CD4-positive, alpha-beta T cell (primary cell): ENCODE data around the gene CORIN. TPM values are rescaled to one million over a fixed set of nuclear protein-coding genes. Genes with fewer than 3 reads are reported as not detected.

Experiments used
- ATAC-seq: fragments of 200-7000 bp; cut with Tn5 transposase; one replicate; pipeline ENCODE4 v1.10.0; 2022; ENCODE audit warnings: mild to moderate bottlenecking; ENCODE audit not compliant: poor library complexity
- CTCF ChIA-PET: fragments of 350-600 bp; sonication (Branson Sonifier 250); formaldehyde crosslinking; loops from one replicate; lab custom pipeline; 2021; ENCODE audit warnings: antibody characterized with exemption, inconsistent platforms; lab: Charles Lee
- POLR2A ChIA-PET: fragments of 350-600 bp; sonication (Branson Sonifier 250); formaldehyde crosslinking; loops from one replicate; lab custom pipeline; 2021; ENCODE audit warnings: antibody characterized with exemption, inconsistent platforms; lab: Charles Lee
- DNase-seq, 14 experiments: peaks; one replicate each; pipeline ENCODE4 v3.0.0-alpha.2; 2013 to 2020; ENCODE audit warnings: mixed read lengths in 2 of 14
- H3K27ac ChIP-seq, 2 donors: one replicate each; pipeline versions ENCODE4 v1.5.1 to v1.7.0; 2013; ENCODE audit warnings: low read length in 2 of 2, low read depth in 1 of 2, mild to moderate bottlenecking in 1 of 2
- H3K27me3 ChIP-seq, 2 experiments: 1 replicate in 1 of 2; 2 replicates in 1 of 2; pipeline versions ENCODE4 v1.6.1 to v1.7.0; 2013; ENCODE audit warnings: low read length in 2 of 2, control low read depth in 1 of 2, mild to moderate bottlenecking in 1 of 2, moderate library complexity in 1 of 2; ENCODE audit not compliant: insufficient read depth in 2 of 2, control insufficient read depth in 1 of 2
- H3K36me3 ChIP-seq: one replicate; pipeline ENCODE4 v1.6.1; 2013; ENCODE audit warnings: low read length, control low read depth; ENCODE audit not compliant: insufficient read depth
- H3K4me1 ChIP-seq: one replicate; pipeline ENCODE4 v1.6.1; 2013; ENCODE audit warnings: low read length, control low read depth; ENCODE audit not compliant: insufficient read depth
- H3K4me3 ChIP-seq: one replicate; pipeline ENCODE4 v1.5.1; 2013; ENCODE audit warnings: mild to moderate bottlenecking, low read length, moderate library complexity
- H3K9me3 ChIP-seq, 2 experiments: 1 replicate in 1 of 2; 2 replicates in 1 of 2; pipeline versions ENCODE4 v1.6.1 to v1.7.0; 2013; ENCODE audit warnings: low read length in 2 of 2, mild to moderate bottlenecking in 2 of 2, control low read depth in 1 of 2, moderate library complexity in 1 of 2; ENCODE audit not compliant: control insufficient read depth in 1 of 2, insufficient read depth in 1 of 2
- H3K27ac Mint-ChIP-seq: one replicate; pipeline ENCODE4 v1.8.0; 2020; ENCODE audit warnings: mixed read lengths
- H3K27me3 Mint-ChIP-seq: one replicate; pipeline ENCODE4 v1.8.0; 2021; ENCODE audit warnings: mixed read lengths
- H3K36me3 Mint-ChIP-seq: one replicate; pipeline ENCODE4 v1.8.0; 2021; ENCODE audit warnings: low read depth, mixed read lengths
- H3K4me1 Mint-ChIP-seq: one replicate; pipeline ENCODE4 v1.8.0; 2021; ENCODE audit warnings: low read depth, mixed read lengths
- H3K4me3 Mint-ChIP-seq: one replicate; pipeline ENCODE4 v1.8.0; 2020; ENCODE audit warnings: mild to moderate bottlenecking, mixed read lengths
- H3K9me3 Mint-ChIP-seq: one replicate; pipeline ENCODE4 v1.8.0; 2020; ENCODE audit warnings: mixed read lengths
- CTCF ChIP-seq: fragments of 200-600 bp; IDR thresholded peaks from one replicate; pipeline ENCODE4 v1.8.0; 2022; ENCODE audit warnings: antibody characterized with exemption, mild to moderate bottlenecking
- intact Hi-C, 2 experiments: fragments of 100-400 bp; cut with DNase I in 1 of 2; cut with micrococcal nuclease in 1 of 2; formaldehyde crosslinking; loops; one replicate each; pipeline versions ENCODE4 v1.15.1 to v1.9.0; 2023 to 2025; cut with DNase I, micrococcal nuclease
- total RNA-seq, 174 experiments: library from RNA in 2 of 174; stranded (reverse) in 2 of 174; gene quantifications; one replicate each; pipeline ENCODE4 v1.2.3 and lab custom pipeline; 2021 to 2026

The CORIN gene
- total RNA-seq, 2 experiments from 2014 or later, result 0.14 TPM; not detected in 1

- Mint-ChIP-seq H3K27ac (no peak overlapping the region), H3K4me1 (no peaks in the 10 kb centered on the region), H3K4me3 (no peak overlapping the region), H3K27me3 (peaks cover 19% of the 10 kb centered on the region), H3K36me3 (no peaks in the 10 kb centered on the region), H3K9me3 (no peaks in the 10 kb centered on the region)
- Histone ChIP-seq H3K27me3 (no peaks in the 10 kb centered on the region), H3K4me1 (no peaks in the 10 kb centered on the region), H3K4me3 (no peak overlapping the region), H3K36me3 (no peaks in the 10 kb centered on the region), H3K27ac (no peak overlapping the region), H3K9me3 (no peaks in the 10 kb centered on the region)
- DNase-seq (no peak), ATAC-seq (no peak)
- TF ChIP-seq CTCF, result no peak
- POLR2A ChIA-PET, result no interaction called here
- CTCF ChIA-PET, result no interaction called here
- intact Hi-C loops, result no loop called here
Observed at GRCh38 chr4:47703008-47703407, 134.9 kb downstream of the CORIN start.

GRCh38 chr4:47701286-47701685, 136.6 kb downstream of the CORIN start:
- no peaks in the 10 kb centered on the region for H3K27me3 ChIP-seq
- no peak overlapping the region for H3K4me3 ChIP-seq
- no peak for TF ChIP-seq CTCF
- Mint-ChIP-seq H3K27me3 (peaks cover 23% of the 10 kb centered on the region), H3K4me3 (no peak overlapping the region), H3K9me3 (no peaks in the 10 kb centered on the region), H3K27ac (no peak overlapping the region), H3K36me3 (no peaks in the 10 kb centered on the region), H3K4me1 (no peaks in the 10 kb centered on the region)
- H3K9me3 ChIP-seq, result no peaks in the 10 kb centered on the region
- ATAC-seq, result no peak
- ChIA-PET POLR2A (no interaction called here), CTCF (interaction anchor here (0.6 kb wide), 1 partner anchor 11 kb away, joined by 3 read pairs; no protein-coding TSS in a partner anchor)
- no peak for DNase-seq
- no peaks in the 10 kb centered on the region for H3K4me1 ChIP-seq
- H3K36me3 ChIP-seq, result no peaks in the 10 kb centered on the region
- no peak overlapping the region for H3K27ac ChIP-seq
- intact Hi-C loops, result no loop called here

GRCh38 chr4:47698837-47699236, 139.0 kb downstream of the CORIN start:
- Mint-ChIP-seq H3K36me3 (no peaks in the 10 kb centered on the region), H3K4me3 (no peak overlapping the region), H3K4me1 (no peaks in the 10 kb centered on the region), H3K27me3 (peaks cover 37% of the 10 kb centered on the region), H3K9me3 (no peaks in the 10 kb centered on the region), H3K27ac (no peak overlapping the region)
- peaks cover 0 to 2% of the 10 kb centered on the region in 2 experiments for H3K27me3 ChIP-seq
- H3K9me3 ChIP-seq, result no peaks in the 10 kb centered on the region
- DNase-seq, result no peak
- H3K4me1 ChIP-seq, result no peaks in the 10 kb centered on the region
- intact Hi-C loops, result loop anchor here in 1 of 2 experiments (5.0 kb wide), 1 partner anchor 138 kb away; the partner anchor contains the start of gene CORIN
- ATAC-seq, result no peak
- no peak overlapping the region for H3K27ac ChIP-seq
- CTCF ChIA-PET, result interaction anchor here (0.6 kb wide), 1 partner anchor 1246 kb away, joined by 3 read pairs; no protein-coding TSS in a partner anchor
- no peak for TF ChIP-seq CTCF
- H3K36me3 ChIP-seq, result no peaks in the 10 kb centered on the region
- POLR2A ChIA-PET, result no interaction called here
- H3K4me3 ChIP-seq, result no peak overlapping the region
